ENCODE data around the gene FABP3. TPM values are rescaled to one million over a fixed set of nuclear protein-coding genes. Genes with fewer than 3 reads are reported as not detected.

The FABP3 gene
- total RNA-seq, 4 donors from 2014 or later: 886 to 2,424 (median 1,240) TPM

GRCh38 chr1:31327381-31327780, 45.5 kb downstream of the FABP3 start:
- DNase-seq (no peak), ATAC-seq (no peak)
- in situ Hi-C loops (cut with MboI; ENCODE audit: low sequenced_read_pairs in 4 of 4) (loop anchor here in 1 of 4 donors (10.0 kb wide), 1 partner anchor 207 kb away; no protein-coding TSS in a partner anchor), intact Hi-C loops (cut with DNase I; ENCODE audit: low total_unique reads) (no loop called here)
- no peak overlapping the region for H3K27ac ChIP-seq
- peaks cover 0 to 4% of the 10 kb centered on the region in 2 donors for H3K36me3 ChIP-seq
- TF ChIP-seq CTCF (IDR thresholded peaks at IDR 0.05 in 4 of 5, conservative IDR thresholded peaks at IDR 0.05 in 1 of 5) (no peak), POLR2A (IDR thresholded peaks at IDR 0.05) (no peak)
- H3K27me3 ChIP-seq: no peaks in the 10 kb centered on the region
- H3K4me1 ChIP-seq: no peaks in the 10 kb centered on the region
- no peak overlapping the region for H3K4me3 ChIP-seq
- no peaks in the 10 kb centered on the region for H3K9me3 ChIP-seq

GRCh38 chr1:31326461-31326860, 46.4 kb downstream of the FABP3 start:
- in situ Hi-C loops (cut with MboI; ENCODE audit: low sequenced_read_pairs in 4 of 4): loop anchor here in 1 of 4 donors (10.0 kb wide), 1 partner anchor 208 kb away; no protein-coding TSS in a partner anchor
- intact Hi-C loops (cut with DNase I; ENCODE audit: low total_unique reads): no loop called here
- Histone ChIP-seq H3K36me3 (peaks cover 0 to 7% of the 10 kb centered on the region in 2 donors), H3K27me3 (no peaks in the 10 kb centered on the region), H3K27ac (no peak overlapping the region), H3K4me1 (no peaks in the 10 kb centered on the region), H3K9me3 (no peaks in the 10 kb centered on the region), H3K4me3 (no peak overlapping the region)
- no peak for DNase-seq
- no peak for TF ChIP-seq CTCF (IDR thresholded peaks at IDR 0.05 in 4 of 5, conservative IDR thresholded peaks at IDR 0.05 in 1 of 5)
- no peak for TF ChIP-seq POLR2A (IDR thresholded peaks at IDR 0.05)
- ATAC-seq: no peak

- Histone ChIP-seq H3K4me3 (no peak overlapping the region), H3K36me3 (peaks cover 0 to 21% of the 10 kb centered on the region in 2 donors), H3K4me1 (no peaks in the 10 kb centered on the region), H3K27ac (no peak overlapping the region), H3K27me3 (no peaks in the 10 kb centered on the region), H3K9me3 (no peaks in the 10 kb centered on the region)
- no peak for TF ChIP-seq CTCF (IDR thresholded peaks at IDR 0.05 in 4 of 5, conservative IDR thresholded peaks at IDR 0.05 in 1 of 5)
- intact Hi-C loops (cut with DNase I; ENCODE audit: low total_unique reads) (no loop called here), in situ Hi-C loops (cut with MboI; ENCODE audit: low sequenced_read_pairs in 4 of 4) (loop anchor here in 1 of 4 donors (10.0 kb wide), 1 partner anchor 210 kb away; no protein-coding TSS in a partner anchor)
- DNase-seq: no peak
- no peak for ATAC-seq
Measured at GRCh38 chr1:31324992-31325391, 47.9 kb downstream of the FABP3 start.

GRCh38 chr1:31324093-31324492, 48.8 kb downstream of the FABP3 start:
- intact Hi-C loops (cut with DNase I; ENCODE audit: low total_unique reads) (no loop called here), in situ Hi-C loops (cut with MboI; ENCODE audit: low sequenced_read_pairs in 4 of 4) (loop anchor here in 1 of 4 donors (10.0 kb wide), 1 partner anchor 211 kb away; no protein-coding TSS in a partner anchor)
- Histone ChIP-seq H3K27ac (no peak overlapping the region), H3K27me3 (no peaks in the 10 kb centered on the region), H3K9me3 (no peaks in the 10 kb centered on the region), H3K4me3 (no peak overlapping the region), H3K36me3 (peaks cover 0 to 29% of the 10 kb centered on the region in 2 donors), H3K4me1 (no peaks in the 10 kb centered on the region)
- TF ChIP-seq POLR2A (IDR thresholded peaks at IDR 0.05): no peak
- TF ChIP-seq CTCF (IDR thresholded peaks at IDR 0.05 in 4 of 5, conservative IDR thresholded peaks at IDR 0.05 in 1 of 5): no peak
- no peak for ATAC-seq
- no peak for DNase-seq

- Histone ChIP-seq H3K27me3 (no peaks in the 10 kb centered on the region), H3K9me3 (no peaks in the 10 kb centered on the region), H3K36me3 (peaks cover 2 to 63% of the 10 kb centered on the region in 2 donors), H3K4me3 (no peak overlapping the region), H3K4me1 (no peaks in the 10 kb centered on the region), H3K27ac (no peak overlapping the region)
- in situ Hi-C loops (cut with MboI; ENCODE audit: low sequenced_read_pairs in 4 of 4) (no loop called here), intact Hi-C loops (cut with DNase I; ENCODE audit: low total_unique reads) (no loop called here)
- ATAC-seq (no peak), DNase-seq (no peak)
- TF ChIP-seq CTCF (IDR thresholded peaks at IDR 0.05 in 4 of 5, conservative IDR thresholded peaks at IDR 0.05 in 1 of 5) (no peak), POLR2A (IDR thresholded peaks at IDR 0.05) (no peak)
Measured at GRCh38 chr1:31318146-31318545, 54.7 kb downstream of the FABP3 start.
